Measurements from ENCODE around the gene HNRNPU.

DNA sequence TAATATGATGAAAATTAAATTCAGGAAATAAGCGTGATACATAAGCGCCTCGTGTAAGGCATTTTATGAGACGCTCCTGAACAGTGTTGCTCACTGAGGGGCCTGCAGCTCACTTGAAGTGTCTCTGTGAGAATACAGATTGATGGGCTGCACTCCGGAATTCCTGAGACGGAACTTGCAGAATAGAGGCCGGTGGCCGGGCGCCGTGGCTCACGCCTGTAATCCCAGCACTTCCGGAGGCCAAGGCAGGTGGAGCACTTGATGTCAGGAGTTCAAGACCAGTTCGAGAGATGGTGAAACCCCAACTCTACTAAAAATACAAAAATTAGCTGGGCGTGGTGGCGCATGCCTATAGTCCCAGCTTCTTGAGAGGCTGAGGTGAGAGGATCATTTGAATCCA, 49.5 kb upstream of the HNRNPU start:
- TF ChIP-seq, protein P1, sequence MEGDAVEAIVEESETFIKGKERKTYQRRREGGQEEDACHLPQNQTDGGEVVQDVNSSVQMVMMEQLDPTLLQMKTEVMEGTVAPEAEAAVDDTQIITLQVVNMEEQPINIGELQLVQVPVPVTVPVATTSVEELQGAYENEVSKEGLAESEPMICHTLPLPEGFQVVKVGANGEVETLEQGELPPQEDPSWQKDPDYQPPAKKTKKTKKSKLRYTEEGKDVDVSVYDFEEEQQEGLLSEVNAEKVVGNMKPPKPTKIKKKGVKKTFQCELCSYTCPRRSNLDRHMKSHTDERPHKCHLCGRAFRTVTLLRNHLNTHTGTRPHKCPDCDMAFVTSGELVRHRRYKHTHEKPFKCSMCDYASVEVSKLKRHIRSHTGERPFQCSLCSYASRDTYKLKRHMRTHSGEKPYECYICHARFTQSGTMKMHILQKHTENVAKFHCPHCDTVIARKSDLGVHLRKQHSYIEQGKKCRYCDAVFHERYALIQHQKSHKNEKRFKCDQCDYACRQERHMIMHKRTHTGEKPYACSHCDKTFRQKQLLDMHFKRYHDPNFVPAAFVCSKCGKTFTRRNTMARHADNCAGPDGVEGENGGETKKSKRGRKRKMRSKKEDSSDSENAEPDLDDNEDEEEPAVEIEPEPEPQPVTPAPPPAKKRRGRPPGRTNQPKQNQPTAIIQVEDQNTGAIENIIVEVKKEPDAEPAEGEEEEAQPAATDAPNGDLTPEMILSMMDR (IDR thresholded peaks at IDR 0.05) = no peak
- no peak for TF ChIP-seq POLR2AphosphoS5 (IDR thresholded peaks at IDR 0.05)
